GM12892 (cell line): ENCODE results near the gene LANCL1.

Experiments
- POLR2AphosphoS5 ChIP-seq: IDR thresholded peaks from 2 replicates; pipeline ENCODE4 v1.6.1; 2011; ENCODE audit warnings: low read depth, low read length, control low read depth
- TAF1 ChIP-seq: IDR thresholded peaks from 2 replicates; pipeline ENCODE4 v1.6.1; 2011; ENCODE audit warnings: low read depth, mild to moderate bottlenecking, control low read depth, low read length, borderline replicate concordance

DNA sequence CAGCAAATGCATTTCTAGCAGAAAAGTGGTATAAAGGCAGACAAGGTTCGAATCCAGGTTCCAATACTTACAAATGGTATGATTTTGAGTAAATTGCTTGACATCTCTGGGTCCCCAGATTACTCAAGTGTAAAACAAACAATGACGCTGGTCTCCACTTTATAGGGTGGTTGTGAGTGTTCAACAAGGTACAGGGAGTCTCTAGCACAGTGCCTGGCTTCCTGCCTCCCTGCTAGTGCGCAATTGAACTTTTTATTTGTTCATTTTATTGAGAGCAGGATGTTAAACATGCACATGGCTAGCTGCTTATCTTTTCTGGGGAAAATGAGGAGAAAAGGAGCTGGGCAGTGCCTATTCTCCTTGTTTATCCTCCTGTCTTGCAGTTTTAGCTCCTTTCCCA lies 86.7 kb downstream of the LANCL1 start:
- TF ChIP-seq TAF1: no peak
- no peak for TF ChIP-seq POLR2AphosphoS5
